Right lobe of liver (tissue), 6 donors: Measurements from ENCODE around the gene FOXRED1. TPM values are rescaled to one million over a fixed set of nuclear protein-coding genes. Genes with fewer than 3 reads are reported as not detected.
A peak's percentile ranks its signal among the peaks of the same experiment; 100 is the strongest.

Experiments used
- ATAC-seq, 4 donors: fragments of 200-7000 bp; cut with Tn5 transposase; one replicate each; pipeline ENCODE4 v1.9.1; 2020; ENCODE audit warnings: mild to moderate bottlenecking in 4 of 4, moderate library complexity in 4 of 4
- DNase-seq, 3 donors: peaks; one replicate each; pipeline ENCODE4 v3.0.0-alpha.2; 2020
- H3K27ac ChIP-seq, 3 donors: fragments of 200-600 bp; one replicate each; pipeline ENCODE4 v1.8.0; 2022
- H3K27me3 ChIP-seq, 2 donors: fragments of 200-600 bp; one replicate each; pipeline ENCODE4 v1.8.0; 2022
- H3K36me3 ChIP-seq, 4 donors: fragments of 200-600 bp; sonication (generic) in 1 of 4; one replicate each; pipeline versions ENCODE4 v1.5.1 to v1.8.0; 2017 to 2022; ENCODE audit warnings: control low read depth in 1 of 4
- H3K4me1 ChIP-seq, 4 donors: fragments of 200-600 bp; sonication (generic) in 1 of 4; one replicate each; pipeline versions ENCODE4 v1.5.1 to v1.8.0; 2017 to 2022; ENCODE audit warnings: control low read depth in 1 of 4
- H3K4me3 ChIP-seq, 3 donors: fragments of 200-600 bp; one replicate each; pipeline ENCODE4 v1.8.0; 2022
- H3K9me3 ChIP-seq, 4 donors: fragments of 200-600 bp; sonication (generic) in 1 of 4; one replicate each; pipeline versions ENCODE4 v1.5.1 to v1.8.0; 2017 to 2022; ENCODE audit warnings: control low read depth in 1 of 4
- POLR2A ChIP-seq: fragments of 450-650 bp; IDR thresholded peaks from one replicate; pipeline ENCODE4 v1.6.1; 2017; ENCODE audit warnings: antibody characterized with exemption, mild to moderate bottlenecking
- WGBS: methylation state at CpG from one replicate; pipeline ENCODE4 v1.1.6; 2018; ENCODE audit warnings: low coverage, low lambda C conversion rate; ENCODE audit not compliant: insufficient coverage; ENCODE audit errors: missing lambda C conversion rate; 5-methylcytosine and 5-hydroxymethylcytosine counted together
- intact Hi-C, 2 donors: fragments of 100-400 bp; cut with DNase I; formaldehyde crosslinking; loops; one replicate each; pipeline versions ENCODE4 v1.11.2 to v1.14.1; 2022
- total RNA-seq, 6 experiments: library from RNA; depleted of rRNA in 2 of 6; stranded (reverse); fragments of >200 nt in 2 of 6; fragmentation: NEBNext Ultra II Directional in 3 of 6; extraction: Animal tissue kit (Norgen Biotek cat#: 25700) in 3 of 6; gene quantifications; one replicate each; pipeline versions ENCODE4 v1.1.0 to v1.2.4, GENCODE V29; 2016 to 2023
- TF ChIP-seq, protein P1 (sequence below), 4 donors: fragments of 200-600 bp in 3 of 4; fragments of 450-650 bp in 1 of 4; IDR thresholded peaks; one replicate each; pipeline versions ENCODE4 v1.5.1 to v1.8.0; 2016 to 2022; ENCODE audit warnings: antibody characterized with exemption in 4 of 4, mild to moderate bottlenecking in 2 of 4
- donor health status: DM: no; HTN: yes; CAD: no.
- donor health status: DM: no; HTN: no; CAD: no.
- donor health status: DM: no; HTN: no; CAD: no.
- donor health status: DM: no; HTN: yes; CAD: no.
- donor health status: DM: no; HTN: yes; CAD: no.

Gene FOXRED1
- total RNA-seq, 6 experiments from 2014 or later = 18.6 to 50.2 (median 39.8) TPM

GRCh38 chr11:126277780-126278179 lies 8.8 kb downstream of the FOXRED1 start:
- Histone ChIP-seq H3K9me3 (no peaks in the 10 kb centered on the region), H3K27me3 (no peaks in the 10 kb centered on the region), H3K4me3 (no peak overlapping the region), H3K27ac (peak overlapping the region in 2 of 3 donors; percentile 70 to 87), H3K36me3 (peaks cover 0 to 22% (median 6%) of the 10 kb centered on the region in 4 donors), H3K4me1 (peaks cover 0 to 38% (median 15%) of the 10 kb centered on the region in 4 donors)
- TF ChIP-seq POLR2A = no peak
- TF ChIP-seq, protein P1, sequence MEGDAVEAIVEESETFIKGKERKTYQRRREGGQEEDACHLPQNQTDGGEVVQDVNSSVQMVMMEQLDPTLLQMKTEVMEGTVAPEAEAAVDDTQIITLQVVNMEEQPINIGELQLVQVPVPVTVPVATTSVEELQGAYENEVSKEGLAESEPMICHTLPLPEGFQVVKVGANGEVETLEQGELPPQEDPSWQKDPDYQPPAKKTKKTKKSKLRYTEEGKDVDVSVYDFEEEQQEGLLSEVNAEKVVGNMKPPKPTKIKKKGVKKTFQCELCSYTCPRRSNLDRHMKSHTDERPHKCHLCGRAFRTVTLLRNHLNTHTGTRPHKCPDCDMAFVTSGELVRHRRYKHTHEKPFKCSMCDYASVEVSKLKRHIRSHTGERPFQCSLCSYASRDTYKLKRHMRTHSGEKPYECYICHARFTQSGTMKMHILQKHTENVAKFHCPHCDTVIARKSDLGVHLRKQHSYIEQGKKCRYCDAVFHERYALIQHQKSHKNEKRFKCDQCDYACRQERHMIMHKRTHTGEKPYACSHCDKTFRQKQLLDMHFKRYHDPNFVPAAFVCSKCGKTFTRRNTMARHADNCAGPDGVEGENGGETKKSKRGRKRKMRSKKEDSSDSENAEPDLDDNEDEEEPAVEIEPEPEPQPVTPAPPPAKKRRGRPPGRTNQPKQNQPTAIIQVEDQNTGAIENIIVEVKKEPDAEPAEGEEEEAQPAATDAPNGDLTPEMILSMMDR (IDR thresholded peaks at IDR 0.05) = no peak
- intact Hi-C loops = no loop called here
- 42% methylated on average over 2 of the region's 4 CpGs for WGBS
- DNase-seq (peak; percentile 81 to 88 (median 86)), ATAC-seq (peak; percentile 85 to 88 (median 86))

GRCh38 chr11:126279191-126279590 lies 10.2 kb downstream of the FOXRED1 start:
- no peak for ATAC-seq
- Histone ChIP-seq H3K27me3 (no peaks in the 10 kb centered on the region), H3K36me3 (peaks cover 0 to 10% (median 5%) of the 10 kb centered on the region in 4 donors), H3K27ac (peak overlapping the region in 1 of 3 donors; percentile 87), H3K4me1 (peaks cover 0 to 46% (median 17%) of the 10 kb centered on the region in 4 donors), H3K9me3 (no peaks in the 10 kb centered on the region), H3K4me3 (no peak overlapping the region)
- 48% methylated on average over 4 of the region's 8 CpGs for WGBS
- intact Hi-C loops = no loop called here
- no peak for TF ChIP-seq POLR2A
- TF ChIP-seq, protein P1 (IDR thresholded peaks at IDR 0.05) = no peak
- no peak for DNase-seq

DNA sequence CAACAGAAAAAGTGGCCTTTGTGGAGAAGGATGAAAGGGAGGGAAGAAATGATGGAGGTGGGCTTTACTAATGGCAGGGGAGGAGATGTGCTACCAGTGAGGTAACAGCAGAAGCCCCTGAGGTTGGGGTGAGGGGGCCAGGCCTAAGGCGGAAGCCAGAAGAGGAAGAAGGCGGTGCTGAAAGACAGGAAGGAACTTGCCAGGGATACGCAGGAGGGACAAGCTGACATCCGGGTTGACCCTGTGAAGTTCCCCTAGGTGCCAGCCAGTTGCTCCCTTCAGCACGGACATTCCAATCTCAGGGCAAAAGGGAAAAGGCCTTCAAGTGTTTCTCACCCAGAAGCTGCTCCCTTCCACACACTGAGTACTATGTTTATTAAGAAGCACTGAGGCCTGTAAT lies 11.6 kb downstream of the FOXRED1 start:
- Histone ChIP-seq H3K4me3 (no peak overlapping the region), H3K27me3 (no peaks in the 10 kb centered on the region), H3K27ac (no peak overlapping the region), H3K9me3 (no peaks in the 10 kb centered on the region), H3K4me1 (peaks cover 0 to 48% (median 20%) of the 10 kb centered on the region in 4 donors), H3K36me3 (peaks cover 0 to 4% (median 0%) of the 10 kb centered on the region in 4 donors)
- intact Hi-C loops = no loop called here
- DNase-seq = no peak
- TF ChIP-seq, protein P1 (IDR thresholded peaks at IDR 0.05) = no peak
- no peak for TF ChIP-seq POLR2A
- 72% methylated on average over 5 of the region's 5 CpGs for WGBS
- no peak for ATAC-seq

DNA sequence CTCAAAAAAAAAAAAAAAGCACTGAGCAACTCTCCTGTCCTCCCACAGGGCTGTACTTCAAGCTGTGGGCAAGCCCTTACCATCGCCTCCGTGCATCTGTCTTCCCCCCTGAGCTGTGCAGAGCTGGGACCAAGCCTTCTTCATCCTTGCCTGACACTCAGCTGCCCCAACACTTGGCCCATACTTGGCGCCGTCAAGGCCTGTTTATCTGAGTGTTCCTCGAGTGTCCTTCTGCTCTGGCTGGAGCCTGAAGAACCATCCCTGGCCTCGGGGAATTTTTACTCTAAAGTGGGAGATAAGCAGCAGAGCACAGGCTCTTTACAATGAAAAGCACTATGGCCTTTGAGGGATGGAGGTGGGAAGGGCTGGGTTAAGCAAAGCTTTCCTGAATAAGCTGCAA lies 12.3 kb downstream of the FOXRED1 start:
- DNase-seq (no peak), ATAC-seq (no peak)
- intact Hi-C loops = no loop called here
- Histone ChIP-seq H3K27me3 (no peaks in the 10 kb centered on the region), H3K36me3 (no peaks in the 10 kb centered on the region), H3K4me3 (no peak overlapping the region), H3K9me3 (no peaks in the 10 kb centered on the region), H3K27ac (no peak overlapping the region), H3K4me1 (peaks cover 0 to 48% (median 20%) of the 10 kb centered on the region in 4 donors)
- TF ChIP-seq POLR2A = no peak
- TF ChIP-seq, protein P1 (IDR thresholded peaks at IDR 0.05) = no peak
- 82% methylated on average over 4 of the region's 6 CpGs for whole genome bisulfite sequencing
